Measurements from ENCODE around the gene SLC23A2. TPM values are rescaled to one million over a fixed set of nuclear protein-coding genes. Genes with fewer than 3 reads are reported as not detected.

SLC23A2 gene
- polyA plus RNA-seq, 1 donor from 2014 or later = 38.3 TPM

GRCh38 chr20:4949833-4950178, 51.5 kb downstream of the SLC23A2 start:
- no peak overlapping the region for H3K9ac ChIP-seq (ENCODE audit: low read length)
- H3K79me2 ChIP-seq (replicated peaks; ENCODE audit: insufficient read depth, low read length) = no peaks in the 10 kb centered on the region
- H3K27me3 ChIP-seq (ENCODE audit: insufficient read depth, low read depth, low read length) = no peaks in the 10 kb centered on the region
- no peak overlapping the region for H3K27ac ChIP-seq (ENCODE audit: low read length)
- TF ChIP-seq CTCF (IDR thresholded peaks at IDR 0.05; ENCODE audit: poor library complexity, severe bottlenecking) (peak; percentile 47), EZH2 (IDR thresholded peaks at IDR 0.05; ENCODE audit: borderline replicate concordance, insufficient read depth, low read length, poor library complexity, severe bottlenecking) (no peak)
- H3K9me2 ChIP-seq (ENCODE audit: insufficient read depth, low read length) = no peaks in the 10 kb centered on the region
- no peak overlapping the region for H2AFZ ChIP-seq (ENCODE audit: low read depth, low read length)
- peaks cover 4% of the 10 kb centered on the region for H3K9me3 ChIP-seq (ENCODE audit: low read length)
- H3K4me3 ChIP-seq (ENCODE audit: low read length) = no peak overlapping the region
- H4K20me1 ChIP-seq (ENCODE audit: insufficient read depth) = no peaks in the 10 kb centered on the region
- H3K4me2 ChIP-seq (ENCODE audit: low read length) = no peak overlapping the region
- H3K36me3 ChIP-seq (ENCODE audit: insufficient read depth, low read length) = no peaks in the 10 kb centered on the region
- H3F3A ChIP-seq (ENCODE audit: insufficient read depth, low read length, poor library complexity, severe bottlenecking) = no peaks in the 10 kb centered on the region

GRCh38 chr20:4947817-4948559, 53.3 kb downstream of the SLC23A2 start:
- Histone ChIP-seq H3K4me3 (ENCODE audit: low read length) (no peak overlapping the region), H3K27me3 (ENCODE audit: insufficient read depth, low read depth, low read length) (no peaks in the 10 kb centered on the region), H3K79me2 (replicated peaks; ENCODE audit: insufficient read depth, low read length) (no peaks in the 10 kb centered on the region), H3K9ac (ENCODE audit: low read length) (no peak overlapping the region), H3K9me3 (ENCODE audit: low read length) (peaks cover 4% of the 10 kb centered on the region), H3K36me3 (ENCODE audit: insufficient read depth, low read length) (no peaks in the 10 kb centered on the region), H4K20me1 (ENCODE audit: insufficient read depth) (no peaks in the 10 kb centered on the region), H3K27ac (ENCODE audit: low read length) (no peak overlapping the region), H3K9me2 (ENCODE audit: insufficient read depth, low read length) (no peaks in the 10 kb centered on the region), H3F3A (ENCODE audit: insufficient read depth, low read length, poor library complexity, severe bottlenecking) (no peaks in the 10 kb centered on the region), H3K4me2 (ENCODE audit: low read length) (no peak overlapping the region), H2AFZ (ENCODE audit: low read depth, low read length) (no peak overlapping the region)
- no peak for TF ChIP-seq TAF1 (IDR thresholded peaks at IDR 0.05; ENCODE audit: low read depth)
- no peak for TF ChIP-seq MXI1 (conservative IDR thresholded peaks at IDR 0.05; ENCODE audit: poor library complexity, severe bottlenecking)
- no peak for TF ChIP-seq EP300 (conservative IDR thresholded peaks at IDR 0.05; ENCODE audit: poor library complexity, severe bottlenecking)
- no peak for TF ChIP-seq RAD21 (conservative IDR thresholded peaks at IDR 0.05)
- TF ChIP-seq SMC3 (conservative IDR thresholded peaks at IDR 0.05; ENCODE audit: poor library complexity) = no peak
- no peak for TF ChIP-seq REST (IDR thresholded peaks at IDR 0.05; ENCODE audit: borderline replicate concordance)
- TF ChIP-seq CTCF (IDR thresholded peaks at IDR 0.05; ENCODE audit: poor library complexity, severe bottlenecking) = no peak
- TF ChIP-seq EZH2 (IDR thresholded peaks at IDR 0.05; ENCODE audit: borderline replicate concordance, insufficient read depth, low read length, poor library complexity, severe bottlenecking) = no peak
- no peak for TF ChIP-seq POLR2AphosphoS5 (IDR thresholded peaks at IDR 0.05)

All from neural cell (in vitro differentiated cells).